ENCODE results near the gene STOML1. TPM values are rescaled to one million over a fixed set of nuclear protein-coding genes. Genes with fewer than 3 reads are reported as not detected.

Gene STOML1
- total and polyA plus RNA-seq, 2 donors from 2014 or later: 15.0 to 22.2 TPM

- Histone ChIP-seq H3K27me3 (ENCODE audit: control insufficient read depth, insufficient read depth, low read length) (no peaks in the 10 kb centered on the region), H3K4me3 (ENCODE audit: low read length in 3 of 3) (no peak overlapping the region), H3K36me3 (ENCODE audit: control insufficient read depth in 2 of 3, insufficient read depth in 3 of 3, low read length in 3 of 3) (peaks cover 2 to 49% (median 19%) of the 10 kb centered on the region in 3 donors), H3K4me1 (ENCODE audit: control insufficient read depth in 2 of 3, insufficient read depth in 2 of 3, low read depth in 1 of 3, low read length in 3 of 3) (peaks cover 0 to 9% (median 0%) of the 10 kb centered on the region in 3 donors), H3K9me3 (ENCODE audit: control insufficient read depth in 2 of 3, insufficient read depth in 1 of 3, low read length in 3 of 3) (no peaks in the 10 kb centered on the region), H3K9ac (ENCODE audit: low read length in 3 of 3) (no peak overlapping the region), H3K27ac (ENCODE audit: low read depth in 2 of 2, low read length in 2 of 2) (no peak overlapping the region)
- intact Hi-C loops (cut with DNase I): no loop called here
- TF ChIP-seq CTCF (IDR thresholded peaks at IDR 0.05; ENCODE audit: borderline replicate concordance, extremely low read depth, insufficient read depth): no peak
- FAIRE-seq: no peak
- no peak for DNase-seq
These were observed 30.8 kb upstream of the STOML1 start for GRCh38 chr15:74022706-74023470.

- H3K4me1 ChIP-seq (ENCODE audit: control insufficient read depth in 2 of 3, insufficient read depth in 2 of 3, low read depth in 1 of 3, low read length in 3 of 3): peaks cover 0 to 2% (median 0%) of the 10 kb centered on the region in 3 donors
- DNase-seq (no peak), FAIRE-seq (no peak)
- H3K27me3 ChIP-seq (ENCODE audit: control insufficient read depth, insufficient read depth, low read length): no peaks in the 10 kb centered on the region
- no peak for TF ChIP-seq CTCF (IDR thresholded peaks at IDR 0.05; ENCODE audit: borderline replicate concordance, extremely low read depth, insufficient read depth)
- no peaks in the 10 kb centered on the region for H3K9me3 ChIP-seq (ENCODE audit: control insufficient read depth in 2 of 3, insufficient read depth in 1 of 3, low read length in 3 of 3)
- intact Hi-C loops (cut with DNase I): no loop called here
- no peak overlapping the region for H3K4me3 ChIP-seq (ENCODE audit: low read length in 3 of 3)
- H3K27ac ChIP-seq (ENCODE audit: low read depth in 2 of 2, low read length in 2 of 2): no peak overlapping the region
- H3K9ac ChIP-seq (ENCODE audit: low read length in 3 of 3): no peak overlapping the region
- H3K36me3 ChIP-seq (ENCODE audit: control insufficient read depth in 2 of 3, insufficient read depth in 3 of 3, low read length in 3 of 3): peaks cover 2 to 24% (median 8%) of the 10 kb centered on the region in 3 donors
These were observed 27.6 kb upstream of the STOML1 start for GRCh38 chr15:74019734-74020133.

GRCh38 chr15:74013374-74013894 is 21.3 kb upstream of the STOML1 start:
- Histone ChIP-seq H3K4me3 (ENCODE audit: low read length in 3 of 3) (no peak overlapping the region), H3K27ac (ENCODE audit: low read depth in 2 of 2, low read length in 2 of 2) (no peak overlapping the region), H3K27me3 (ENCODE audit: control insufficient read depth, insufficient read depth, low read length) (no peaks in the 10 kb centered on the region), H3K36me3 (ENCODE audit: control insufficient read depth in 2 of 3, insufficient read depth in 3 of 3, low read length in 3 of 3) (no peaks in the 10 kb centered on the region), H3K9ac (ENCODE audit: low read length in 3 of 3) (no peak overlapping the region), H3K4me1 (ENCODE audit: control insufficient read depth in 2 of 3, insufficient read depth in 2 of 3, low read depth in 1 of 3, low read length in 3 of 3) (peaks cover 0 to 15% (median 2%) of the 10 kb centered on the region in 3 donors), H3K9me3 (ENCODE audit: control insufficient read depth in 2 of 3, insufficient read depth in 1 of 3, low read length in 3 of 3) (no peaks in the 10 kb centered on the region)
- intact Hi-C loops (cut with DNase I): no loop called here
- no peak for DNase-seq
- TF ChIP-seq CTCF (IDR thresholded peaks at IDR 0.05; ENCODE audit: borderline replicate concordance, extremely low read depth, insufficient read depth): no peak
- no peak for FAIRE-seq

Data from kidney (tissue), 14 donors.